ENCODE data around the gene HSPBAP1.

- no peak for TF ChIP-seq CTCF (IDR thresholded peaks at IDR 0.05)
- TF ChIP-seq POLR2A (IDR thresholded peaks at IDR 0.05) = no peak
Observed at GRCh38 chr3:122789585-122790273, 3.9 kb downstream of the HSPBAP1 start.
